Activated CD8-positive, alpha-beta T cell treated with anti-CD3 and anti-CD28 coated beads, Interleukin-2, amount 10 ng/mL, durations not matched to agents 7 days and 5 days (primary cell): Measurements from ENCODE around the gene TGFBR1. TPM values are rescaled to one million over a fixed set of nuclear protein-coding genes. Genes with fewer than 3 reads are reported as not detected.
A peak's percentile ranks its signal among the peaks of the same experiment; 100 is the strongest.

ENCODE experiments used
- ATAC-seq: fragments of 150-1000 bp; cut with Tn5 transposase; one replicate; pipeline ENCODE4 v1.10.0; 2021; ENCODE audit warnings: moderate library complexity
- CTCF ChIA-PET: fragments of 350-600 bp; sonication (Branson Sonifier 250); formaldehyde crosslinking; loops from one replicate; lab custom pipeline; 2021; ENCODE audit warnings: antibody characterized with exemption; lab: Charles Lee
- POLR2A ChIA-PET: fragments of 350-600 bp; sonication (Branson Sonifier 250); formaldehyde crosslinking; loops from one replicate; lab custom pipeline; 2021; ENCODE audit warnings: antibody characterized with exemption; lab: Charles Lee
- DNase-seq: peaks from one replicate; pipeline ENCODE4 v3.0.0-alpha.2; 2020
- H3K27ac Mint-ChIP-seq: one replicate; pipeline ENCODE4 v1.8.0; 2021; ENCODE audit warnings: mild to moderate bottlenecking, mixed read lengths
- H3K27me3 Mint-ChIP-seq: one replicate; pipeline ENCODE4 v1.8.0; 2021; ENCODE audit warnings: low read depth, mixed read lengths
- H3K36me3 Mint-ChIP-seq: one replicate; pipeline ENCODE4 v1.8.0; 2021; ENCODE audit warnings: low read depth, mixed read lengths
- H3K4me1 Mint-ChIP-seq: one replicate; pipeline ENCODE4 v1.8.0; 2021; ENCODE audit warnings: low read depth, mixed read lengths
- H3K4me3 Mint-ChIP-seq: one replicate; pipeline ENCODE4 v1.8.0; 2021; ENCODE audit warnings: mild to moderate bottlenecking, mixed read lengths
- H3K9me3 Mint-ChIP-seq: one replicate; pipeline ENCODE4 v1.8.0; 2022; ENCODE audit warnings: mixed read lengths; ENCODE audit not compliant: insufficient read depth
- total RNA-seq, 2 experiments: library from RNA; stranded (reverse); gene quantifications; one replicate each; pipeline ENCODE4 v1.2.3, GENCODE V29; 2021

Gene TGFBR1
- total RNA-seq, 2 experiments from 2014 or later = 90.1 to 90.9 TPM

DNA sequence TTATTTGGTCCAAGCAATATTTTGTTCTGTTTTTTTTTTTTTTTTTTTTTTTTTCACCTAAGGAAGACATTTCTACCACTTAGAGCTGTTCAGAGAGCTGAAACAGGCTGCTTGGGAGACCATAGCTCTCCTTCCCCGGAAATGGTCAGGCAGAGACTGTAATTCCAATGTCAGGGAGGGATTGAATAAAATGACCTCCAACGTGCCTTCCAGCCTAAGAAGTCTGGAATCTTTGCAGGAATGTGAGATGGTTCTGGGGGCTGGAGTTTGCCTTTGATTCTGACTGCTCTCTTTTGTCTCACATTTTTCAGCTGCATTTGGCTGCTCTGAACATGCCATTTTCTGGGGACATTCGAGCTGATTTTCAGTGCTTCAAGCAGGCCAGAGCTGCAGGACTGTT is 38.3 kb upstream of the TGFBR1 start:
- ChIA-PET CTCF (no interaction called here), POLR2A (no interaction called here)
- H3K4me1 Mint-ChIP-seq = peaks cover 67% of the 10 kb centered on the region
- H3K4me3 Mint-ChIP-seq = no peak overlapping the region
- no peaks in the 10 kb centered on the region for H3K27me3 Mint-ChIP-seq
- peaks cover 5% of the 10 kb centered on the region for H3K9me3 Mint-ChIP-seq
- ATAC-seq (no peak), DNase-seq (no peak)
- peaks cover 30% of the 10 kb centered on the region for H3K36me3 Mint-ChIP-seq
- no peak overlapping the region for H3K27ac Mint-ChIP-seq

DNA sequence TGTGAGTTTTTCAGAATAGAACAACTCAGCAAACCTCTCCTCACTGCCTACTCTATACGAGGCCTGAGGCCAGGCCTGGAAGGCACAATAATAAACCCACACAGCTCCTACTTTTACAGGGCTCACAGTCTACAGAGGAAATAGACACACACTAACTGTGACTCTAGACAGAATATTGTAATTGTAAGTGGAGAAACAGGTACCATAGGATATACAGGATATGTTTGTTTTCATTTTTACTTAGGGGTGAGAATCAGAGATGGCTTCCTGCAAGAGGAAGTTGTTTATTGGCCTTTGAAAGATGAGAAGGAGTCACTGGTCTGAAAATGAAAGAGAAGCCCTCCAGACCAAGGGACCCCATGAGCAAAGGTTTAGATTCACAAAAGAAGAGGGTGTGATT is 35.8 kb upstream of the TGFBR1 start:
- H3K36me3 Mint-ChIP-seq = peaks cover 20% of the 10 kb centered on the region
- H3K9me3 Mint-ChIP-seq = peaks cover 5% of the 10 kb centered on the region
- H3K27me3 Mint-ChIP-seq = no peaks in the 10 kb centered on the region
- H3K4me1 Mint-ChIP-seq = peaks cover 61% of the 10 kb centered on the region
- CTCF ChIA-PET = interaction anchor here (0.9 kb wide), 1 partner anchor 10 kb away, joined by 3 read pairs; no protein-coding TSS in a partner anchor
- DNase-seq (no peak), ATAC-seq (peak; percentile 33)
- H3K27ac Mint-ChIP-seq = peak overlapping the region; percentile 89
- POLR2A ChIA-PET = interaction anchor here (0.7 to 1.0 kb wide), 2 partner anchors 11 to 51 kb away, joined by 3 to 4 read pairs; no protein-coding TSS in a partner anchor
- H3K4me3 Mint-ChIP-seq = no peak overlapping the region

DNA sequence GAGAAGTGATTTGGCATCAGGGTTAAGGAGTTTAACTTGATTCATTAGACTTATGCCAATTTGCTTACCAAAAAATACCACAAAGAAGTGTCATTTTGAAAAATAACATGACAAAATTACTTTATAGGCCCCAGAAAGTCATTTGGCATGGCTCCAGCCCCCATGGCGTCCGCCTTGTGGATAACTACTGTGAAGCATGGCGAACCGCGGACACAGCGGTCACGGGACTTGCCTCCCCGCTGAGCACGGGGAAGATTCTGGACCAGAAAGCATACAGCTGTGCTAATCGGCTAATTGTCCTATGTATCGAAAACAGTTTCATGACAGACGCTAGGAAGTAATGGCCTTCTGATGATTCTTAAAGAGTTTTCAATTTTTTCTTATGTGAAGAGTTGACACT is 35.4 kb upstream of the TGFBR1 start:
- DNase-seq (no peak), ATAC-seq (no peak)
- ChIA-PET POLR2A (interaction anchor here (1.0 kb wide), 1 partner anchor 11 kb away, joined by 4 read pairs; no protein-coding TSS in a partner anchor), CTCF (interaction anchor here (0.9 kb wide), 1 partner anchor 10 kb away, joined by 3 read pairs; no protein-coding TSS in a partner anchor)
- Mint-ChIP-seq H3K9me3 (peaks cover 5% of the 10 kb centered on the region), H3K27me3 (no peaks in the 10 kb centered on the region), H3K36me3 (peaks cover 18% of the 10 kb centered on the region), H3K4me3 (no peak overlapping the region), H3K27ac (peak overlapping the region; percentile 89), H3K4me1 (peaks cover 59% of the 10 kb centered on the region)

GRCh38 chr9:99070681-99071080 is 34.2 kb upstream of the TGFBR1 start:
- ATAC-seq = no peak
- ChIA-PET POLR2A (interaction anchor here (0.6 kb wide), 1 partner anchor 70 kb away, joined by 4 read pairs; no protein-coding TSS in a partner anchor), CTCF (interaction anchor here (1.0 kb wide), 1 partner anchor 44 kb away, joined by 3 read pairs; no protein-coding TSS in a partner anchor)
- no peak for DNase-seq
- Mint-ChIP-seq H3K36me3 (peaks cover 16% of the 10 kb centered on the region), H3K9me3 (peaks cover 5% of the 10 kb centered on the region), H3K27me3 (no peaks in the 10 kb centered on the region), H3K4me1 (peaks cover 61% of the 10 kb centered on the region), H3K27ac (no peak overlapping the region), H3K4me3 (no peak overlapping the region)

DNA sequence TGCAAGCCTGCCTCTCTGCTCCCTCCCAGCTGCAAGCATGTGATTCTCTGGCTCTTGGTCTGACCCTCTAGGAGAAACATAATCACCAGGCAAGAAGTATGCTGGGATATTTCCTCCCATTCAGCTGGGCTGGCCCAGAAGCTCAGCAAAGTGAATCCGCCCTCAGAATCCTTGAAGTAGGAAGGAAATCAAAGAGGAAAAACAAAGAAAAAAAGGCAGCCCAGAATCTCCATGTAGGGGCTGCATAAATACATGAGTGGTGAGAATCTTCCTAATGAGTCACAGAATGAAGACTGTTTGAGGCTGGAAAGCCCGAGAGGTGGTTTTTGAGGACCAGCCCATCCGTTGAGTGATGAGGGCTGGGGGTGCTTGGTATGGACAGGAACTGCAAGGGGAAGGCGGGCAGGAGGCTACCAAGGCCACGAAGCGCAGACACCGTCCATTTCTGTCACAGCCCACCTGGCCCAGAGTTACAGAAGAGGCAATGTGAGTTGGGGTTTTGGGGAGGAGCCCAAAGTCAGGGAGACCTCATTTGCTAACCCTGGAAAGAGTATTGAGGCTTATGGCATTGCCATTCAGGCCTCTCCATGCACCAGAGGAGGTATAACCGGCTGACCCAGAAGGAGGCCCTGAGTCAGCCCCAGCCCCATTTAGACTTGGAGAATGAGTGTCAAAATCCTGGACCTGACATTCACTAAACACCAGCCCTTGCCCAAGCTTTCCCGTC is 33.4 kb upstream of the TGFBR1 start:
- POLR2A ChIA-PET = interaction anchor here (0.6 to 0.9 kb wide), 3 partner anchors 12 to 70 kb away, joined by 3 to 4 read pairs (median 4); no protein-coding TSS in a partner anchor

DNA sequence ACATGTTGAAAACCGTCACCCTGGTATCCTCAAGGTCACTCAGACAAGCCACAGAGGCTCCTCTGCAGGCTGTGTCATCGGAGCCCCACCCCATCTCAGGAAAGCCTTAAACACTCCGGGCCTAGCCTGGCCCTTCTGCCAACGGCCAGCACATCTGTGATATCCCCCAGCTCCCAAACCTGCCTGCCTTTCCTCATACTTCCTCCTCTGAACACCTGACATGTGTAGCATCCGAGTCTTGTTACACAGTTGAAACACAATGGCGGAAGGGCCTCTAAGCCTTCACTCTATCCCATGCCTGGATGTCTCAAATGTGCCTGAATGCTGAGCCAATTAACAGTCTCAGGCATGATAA is 32.9 kb upstream of the TGFBR1 start:
- H3K9me3 Mint-ChIP-seq = peaks cover 5% of the 10 kb centered on the region
- POLR2A ChIA-PET = interaction anchor here (0.8 to 0.9 kb wide), 2 partner anchors 13 to 14 kb away, joined by 3 to 4 read pairs; no protein-coding TSS in a partner anchor
- peaks cover 19% of the 10 kb centered on the region for H3K36me3 Mint-ChIP-seq
- no peaks in the 10 kb centered on the region for H3K27me3 Mint-ChIP-seq
- DNase-seq (no peak), ATAC-seq (no peak)
- no peak overlapping the region for H3K27ac Mint-ChIP-seq
- H3K4me1 Mint-ChIP-seq = peaks cover 69% of the 10 kb centered on the region
- no peak overlapping the region for H3K4me3 Mint-ChIP-seq
- CTCF ChIA-PET = no interaction called here

More for the DNA sequence above, 33.4 kb upstream of the TGFBR1 start:
- no peak overlapping the region for H3K4me3 Mint-ChIP-seq
- no peak for ATAC-seq
- peaks cover 19% of the 10 kb centered on the region for H3K36me3 Mint-ChIP-seq
- peaks cover 67% of the 10 kb centered on the region for H3K4me1 Mint-ChIP-seq
- CTCF ChIA-PET = interaction anchor here (1.0 kb wide), 1 partner anchor 43 kb away, joined by 3 read pairs; no protein-coding TSS in a partner anchor
- DNase-seq = no peak
- peak overlapping the region; percentile 51 for H3K27ac Mint-ChIP-seq
- H3K27me3 Mint-ChIP-seq = no peaks in the 10 kb centered on the region
- peaks cover 5% of the 10 kb centered on the region for H3K9me3 Mint-ChIP-seq

GRCh38 chr9:99073347-99073746 is 31.6 kb upstream of the TGFBR1 start:
- Mint-ChIP-seq H3K4me1 (peaks cover 73% of the 10 kb centered on the region), H3K36me3 (peaks cover 19% of the 10 kb centered on the region), H3K9me3 (peaks cover 5% of the 10 kb centered on the region), H3K4me3 (no peak overlapping the region), H3K27me3 (no peaks in the 10 kb centered on the region), H3K27ac (no peak overlapping the region)
- ATAC-seq (no peak), DNase-seq (no peak)
- ChIA-PET CTCF (no interaction called here), POLR2A (no interaction called here)

DNA sequence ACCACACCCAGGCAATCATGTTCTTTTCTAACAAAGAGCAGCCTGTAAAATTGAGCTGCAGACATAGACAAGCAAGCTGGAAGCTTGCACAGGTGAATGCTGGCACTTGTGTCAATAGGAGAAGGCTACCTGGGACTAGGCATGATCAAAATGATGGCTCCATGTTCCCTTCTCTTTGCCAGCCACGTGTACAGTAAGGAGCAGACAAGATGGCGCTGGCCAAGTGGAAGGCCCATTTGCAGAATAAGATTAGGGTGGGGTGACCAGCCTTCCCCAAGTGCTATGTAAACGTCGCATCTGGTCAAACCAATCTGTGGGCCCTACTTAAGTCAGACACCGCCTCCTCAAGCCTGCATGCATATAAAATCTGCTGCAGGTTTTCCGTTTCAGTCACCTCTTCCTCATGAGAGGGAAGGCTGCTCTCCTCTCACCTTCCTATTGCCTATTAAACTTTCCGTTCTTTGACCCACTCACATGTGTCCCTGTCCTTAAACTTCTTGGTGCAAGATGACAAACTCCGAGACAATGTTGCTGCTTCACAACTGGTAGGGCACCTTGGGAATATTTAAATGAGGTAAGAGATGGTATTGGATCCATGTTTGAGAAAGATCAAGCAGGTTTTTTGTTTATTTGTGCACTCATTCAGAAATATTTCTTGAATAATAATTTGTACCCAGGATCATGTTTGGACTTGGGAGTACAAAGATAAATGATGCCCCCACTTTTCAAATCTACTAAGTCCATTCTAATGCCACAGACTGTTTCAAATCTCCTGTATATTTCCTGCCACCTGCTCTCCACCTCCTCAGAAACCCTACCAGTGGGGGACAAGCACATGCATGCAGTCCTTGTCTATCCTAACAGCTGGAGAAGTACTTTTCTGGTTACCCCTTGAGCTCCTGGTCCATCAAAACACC is 30.7 kb upstream of the TGFBR1 start:
- Mint-ChIP-seq H3K4me3 (no peak overlapping the region), H3K27ac (peak overlapping the region; percentile 23), H3K36me3 (peaks cover 10% of the 10 kb centered on the region), H3K27me3 (no peaks in the 10 kb centered on the region), H3K9me3 (peaks cover 1% of the 10 kb centered on the region), H3K4me1 (peaks cover 68% of the 10 kb centered on the region)
- ATAC-seq (no peak), DNase-seq (no peak)
- ChIA-PET CTCF (interaction anchor here (0.8 to 1.2 kb wide), 3 partner anchors 14 to 19 kb away, joined by 3 to 4 read pairs (median 3); no protein-coding TSS in a partner anchor), POLR2A (interaction anchor here (1.2 kb wide), 1 partner anchor 16 kb away, joined by 4 read pairs; no protein-coding TSS in a partner anchor)

DNA sequence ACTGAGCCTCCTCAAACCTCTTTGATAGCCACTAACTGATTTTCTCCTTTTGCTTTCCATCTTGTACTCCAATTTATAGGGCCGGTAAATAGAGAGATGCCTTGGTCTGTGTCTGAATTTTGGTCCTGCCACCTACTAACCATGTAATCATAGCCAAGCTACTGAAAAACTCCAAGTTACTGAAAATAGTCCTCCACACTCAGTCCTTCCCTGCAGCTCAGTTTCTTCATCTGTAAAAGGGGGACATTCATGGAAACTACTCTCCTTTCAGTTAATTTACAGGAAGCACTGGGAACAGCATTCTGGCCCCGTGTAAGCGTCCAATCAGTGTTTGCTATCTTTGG is 30.0 kb upstream of the TGFBR1 start:
- ChIA-PET CTCF (interaction anchor here (0.8 to 1.2 kb wide), 3 partner anchors 13 to 18 kb away, joined by 3 to 4 read pairs (median 3); no protein-coding TSS in a partner anchor), POLR2A (interaction anchor here (1.2 kb wide), 1 partner anchor 16 kb away, joined by 4 read pairs; no protein-coding TSS in a partner anchor)
- Mint-ChIP-seq H3K4me1 (peaks cover 62% of the 10 kb centered on the region), H3K27ac (peak overlapping the region; percentile 41), H3K9me3 (no peaks in the 10 kb centered on the region), H3K36me3 (peaks cover 7% of the 10 kb centered on the region), H3K4me3 (no peak overlapping the region), H3K27me3 (no peaks in the 10 kb centered on the region)
- DNase-seq (no peak), ATAC-seq (no peak)

DNA sequence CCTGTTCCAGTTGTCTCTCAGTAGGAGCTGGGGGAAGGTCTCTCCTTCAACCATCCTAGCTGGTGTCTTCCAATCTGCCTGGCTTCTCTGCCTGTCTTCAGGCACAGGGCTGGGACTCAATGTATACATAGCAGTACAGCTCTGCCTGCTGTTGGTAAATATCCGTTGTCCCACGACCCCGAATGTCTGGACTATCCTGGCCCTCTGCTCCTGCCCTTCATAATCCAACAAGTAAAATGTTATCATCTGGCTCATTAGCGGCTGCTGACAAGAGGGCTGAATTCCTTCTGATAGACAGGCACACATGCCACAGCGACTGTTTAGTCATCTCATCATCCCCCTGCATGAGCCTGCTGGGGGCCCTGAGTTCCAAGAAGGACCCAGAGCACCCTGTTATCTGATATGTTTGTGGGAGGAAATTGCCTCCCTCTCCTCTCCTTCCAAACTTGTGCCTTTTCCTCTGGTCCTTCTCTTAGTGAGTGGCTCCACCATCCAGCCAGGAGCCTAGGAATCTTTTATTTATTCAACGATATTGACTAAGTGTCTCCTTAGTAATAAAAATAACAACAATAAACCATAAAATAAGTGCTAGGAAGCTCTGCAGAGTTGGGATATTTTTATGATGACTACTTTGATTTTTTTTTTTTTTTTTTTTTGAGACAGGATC is 29.5 kb upstream of the TGFBR1 start:
- no peak for ATAC-seq
- Mint-ChIP-seq H3K9me3 (no peaks in the 10 kb centered on the region), H3K4me1 (peaks cover 59% of the 10 kb centered on the region), H3K27me3 (no peaks in the 10 kb centered on the region), H3K36me3 (peaks cover 7% of the 10 kb centered on the region), H3K4me3 (no peak overlapping the region), H3K27ac (peak overlapping the region; percentile 41)
- CTCF ChIA-PET = interaction anchor here (1.0 to 2.6 kb wide), 6 partner anchors 13 to 66 kb away, joined by 3 to 12 read pairs (median 6); no protein-coding TSS in a partner anchor
- DNase-seq = no peak
- POLR2A ChIA-PET = interaction anchor here (1.2 to 1.8 kb wide), 2 partner anchors 17 to 28 kb away, joined by 4 to 8 read pairs; partner anchors contain the start of gene TGFBR1
